Fibroblast of villous mesenchyme (primary cell): Measurements from ENCODE around the gene KRT71. TPM values are rescaled to one million over a fixed set of nuclear protein-coding genes. Genes with fewer than 3 reads are reported as not detected.

Source experiments
- DNase-seq: peaks from one replicate; pipeline ENCODE4 v3.0.0-alpha.2; 2010; ENCODE audit warnings: low read depth
- H3K4me3 ChIP-seq: 2 replicates; pipeline ENCODE4 v1.5.1; 2011; ENCODE audit warnings: low read depth, mild to moderate bottlenecking, low read length
- CTCF ChIP-seq: IDR thresholded peaks from 2 replicates; pipeline ENCODE4 v1.5.1; 2012; ENCODE audit warnings: low read depth, mild to moderate bottlenecking, low read length; ENCODE audit not compliant: insufficient read depth
- total RNA-seq: library from RNA; depleted of rRNA; stranded (reverse); fragments of >200 nt; gene quantifications from 2 replicates; pipeline ENCODE4 v1.2.3, GENCODE V29; 2012

KRT71 gene
- total RNA-seq, 1 donor, result not detected

- no peak overlapping the region for H3K4me3 ChIP-seq
- no peak for DNase-seq
- TF ChIP-seq CTCF, result no peak
Measured at GRCh38 chr12:52528641-52529143, 24.3 kb downstream of the KRT71 start.

DNA sequence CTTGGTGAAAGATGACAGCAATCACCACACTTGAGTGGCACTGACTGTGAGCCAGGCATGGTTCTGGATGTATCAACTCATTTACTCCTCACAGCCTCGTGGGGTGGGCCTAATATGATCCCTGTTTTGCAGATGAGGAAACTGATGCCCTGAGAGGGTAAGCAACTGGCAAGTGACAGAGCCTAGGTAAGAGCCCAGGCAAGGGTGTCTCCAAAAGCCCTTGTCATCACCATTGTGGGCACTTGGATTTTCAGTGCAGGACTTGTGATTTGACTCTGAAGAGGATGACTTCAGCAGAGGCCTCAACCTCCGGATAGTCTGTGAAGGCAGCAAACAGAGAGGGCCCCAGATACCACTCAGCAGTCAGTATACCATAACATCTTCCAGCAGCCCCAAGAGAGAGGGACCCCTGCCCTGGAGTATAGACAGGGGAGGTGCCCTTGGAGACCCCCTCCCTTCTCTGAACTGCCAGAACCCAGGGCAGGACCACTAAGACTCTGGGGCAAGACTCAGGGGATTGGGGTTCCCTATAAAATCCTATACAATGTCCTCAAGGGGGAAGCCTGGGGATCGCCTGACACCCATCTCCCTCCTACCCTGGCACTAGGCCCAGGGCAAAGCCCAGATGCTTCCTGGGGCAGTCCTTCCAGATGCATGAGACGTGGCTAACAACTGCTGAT lies 25.7 kb downstream of the KRT71 start:
- DNase-seq, result no peak
- no peak for TF ChIP-seq CTCF
- H3K4me3 ChIP-seq, result no peak overlapping the region

- H3K4me3 ChIP-seq, result no peak overlapping the region
- TF ChIP-seq CTCF, result no peak
- DNase-seq, result no peak
Measured at GRCh38 chr12:52526511-52526951, 26.4 kb downstream of the KRT71 start.

- DNase-seq, result no peak
- no peak overlapping the region for H3K4me3 ChIP-seq
- no peak for TF ChIP-seq CTCF
Measured at GRCh38 chr12:52525661-52526499, 27.1 kb downstream of the KRT71 start.

DNA sequence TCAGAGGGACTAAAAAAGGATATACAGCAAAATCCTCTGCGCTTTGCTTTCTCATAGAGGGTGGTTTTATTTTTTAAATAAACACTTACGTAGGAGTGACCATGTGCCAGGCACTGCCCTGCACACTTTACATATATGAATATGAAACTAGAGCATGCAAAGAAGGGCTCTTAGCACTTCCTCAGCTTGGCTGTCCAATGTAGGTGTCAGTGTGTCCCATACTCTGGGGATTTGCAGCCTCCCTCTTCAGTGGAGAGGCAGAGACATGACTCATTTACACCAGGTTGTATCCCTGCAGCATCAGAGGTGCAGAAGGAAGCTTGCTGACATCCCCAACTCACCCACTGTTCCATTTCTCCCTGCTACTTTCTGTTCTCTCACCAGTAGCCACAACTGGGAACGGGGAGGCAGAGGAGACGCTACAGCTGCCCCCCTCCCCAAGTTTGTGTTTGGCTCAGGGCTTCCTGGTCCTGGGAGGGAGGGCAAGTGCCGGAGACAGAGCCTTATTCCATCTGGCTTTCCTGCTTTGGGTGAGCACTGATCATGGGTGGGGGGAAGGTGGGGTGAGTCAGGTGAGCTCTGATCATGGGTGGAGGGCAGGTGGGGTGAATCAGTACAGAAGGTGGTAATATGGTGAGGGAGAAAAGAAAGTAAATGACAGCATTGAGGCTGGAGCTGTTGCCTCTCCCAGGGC lies 27.9 kb downstream of the KRT71 start:
- H3K4me3 ChIP-seq, result no peak overlapping the region
- no peak for DNase-seq
- TF ChIP-seq CTCF, result no peak

DNA sequence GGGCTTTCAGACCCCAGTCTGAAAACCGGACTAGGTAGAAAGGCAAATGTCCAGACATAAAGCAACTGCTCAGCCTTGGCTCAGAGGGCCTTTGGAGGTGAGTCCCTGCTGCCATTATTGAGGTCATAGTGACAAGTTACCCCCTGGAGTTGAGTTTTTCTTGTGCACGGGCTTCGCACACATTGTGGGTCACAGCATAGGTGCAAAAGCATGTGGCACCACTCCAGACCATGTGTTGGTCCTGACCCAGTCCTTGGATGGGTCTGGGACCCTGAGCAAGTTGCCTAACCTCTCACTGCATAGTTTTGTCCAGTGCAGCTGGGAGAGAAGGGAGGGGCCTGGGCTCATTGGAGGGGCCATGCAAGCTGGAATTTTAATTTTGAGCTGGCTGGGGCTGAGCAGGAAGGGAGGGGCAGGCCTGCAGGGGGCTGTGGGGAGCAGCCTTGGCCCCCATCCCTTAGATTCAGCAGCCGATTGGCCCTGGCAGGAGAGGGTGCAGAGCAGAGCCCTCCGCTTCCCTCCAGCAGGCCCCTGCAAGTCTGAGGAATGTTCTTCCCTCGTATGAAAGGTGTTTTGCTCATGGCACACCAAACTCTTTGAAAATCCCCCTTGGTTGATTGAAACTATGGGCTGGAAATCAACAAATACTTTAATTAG lies 28.6 kb downstream of the KRT71 start:
- TF ChIP-seq CTCF, result no peak
- no peak for DNase-seq
- no peak overlapping the region for H3K4me3 ChIP-seq
